A673 (cell line): ENCODE results near the gene KMT5B. TPM values are rescaled to one million over a fixed set of nuclear protein-coding genes. Genes with fewer than 3 reads are reported as not detected.

Experiments
- BruUV-seq: library from RNA; stranded (reverse); fragments of 400-500 nt; replicated peaks from 2 replicates; lab custom pipeline; 2021; lab: Mats Ljungman, UMichigan
- CTCF ChIA-PET: fragments of 300-600 bp; sonication (Branson Sonifier 250); formaldehyde crosslinking; loops from one replicate; lab custom pipeline; 2022; ENCODE audit warnings: antibody characterized with exemption; lab: Charles Lee
- POLR2A ChIA-PET: fragments of 300-600 bp; sonication (Branson Sonifier 250); formaldehyde crosslinking; loops from one replicate; lab custom pipeline; 2022; ENCODE audit warnings: antibody characterized with exemption; ENCODE audit not compliant: low non-redundant PET; lab: Charles Lee
- DNase-seq: peaks from one replicate; pipeline ENCODE4 v3.0.0-alpha.2; 2015; ENCODE audit warnings: low spot score
- H3K27ac ChIP-seq: fragments of 200-600 bp; sonication (generic); 2 replicates; pipeline ENCODE4 v1.5.1; 2016; ENCODE audit warnings: mixed run types, low read depth, mild to moderate bottlenecking, mixed read lengths, antibody characterized with exemption, low read length; ENCODE audit not compliant: poor library complexity, severe bottlenecking
- H3K27me3 ChIP-seq: fragments of 200-600 bp; sonication (generic); replicated peaks from 2 replicates; pipeline ENCODE4 v1.6.1; 2017; ENCODE audit warnings: mixed run types, low read depth, mild to moderate bottlenecking, mixed read lengths, antibody characterized with exemption, low read length; ENCODE audit not compliant: insufficient read depth, poor library complexity
- H3K36me3 ChIP-seq: fragments of 200-600 bp; sonication (generic); 2 replicates; pipeline ENCODE4 v1.6.1; 2016; ENCODE audit warnings: mixed run types, mild to moderate bottlenecking, mixed read lengths, antibody characterized with exemption, low read length; ENCODE audit not compliant: insufficient read depth, poor library complexity, severe bottlenecking
- H3K4me1 ChIP-seq: fragments of 200-600 bp; sonication (generic); 2 replicates; pipeline ENCODE4 v1.6.1; 2017; ENCODE audit warnings: mixed run types, mild to moderate bottlenecking, mixed read lengths, antibody characterized with exemption, low read length; ENCODE audit not compliant: insufficient read depth, poor library complexity, severe bottlenecking
- H3K4me3 ChIP-seq: fragments of 200-600 bp; sonication (generic); 2 replicates; pipeline ENCODE4 v1.5.1; 2016; ENCODE audit warnings: low read depth, mixed run types, mild to moderate bottlenecking, mixed read lengths, low read length; ENCODE audit not compliant: poor library complexity, severe bottlenecking
- H3K9me3 ChIP-seq: fragments of 200-600 bp; sonication (generic); 2 replicates; pipeline ENCODE4 v1.6.1; 2016; ENCODE audit warnings: mixed run types, low read depth, mild to moderate bottlenecking, mixed read lengths, antibody characterized with exemption, low read length; ENCODE audit not compliant: poor library complexity, severe bottlenecking
- EZH2 ChIP-seq: fragments of 200-600 bp; sonication (generic); IDR thresholded peaks from 2 replicates; pipeline ENCODE4 v1.6.1; 2017; ENCODE audit warnings: borderline replicate concordance, low read depth, mild to moderate bottlenecking, mixed read lengths, antibody characterized with exemption, low read length; ENCODE audit not compliant: poor library complexity, severe bottlenecking
- intact Hi-C: fragments of 100-400 bp; cut with micrococcal nuclease; formaldehyde crosslinking; loops from one replicate; pipeline ENCODE4 v1.10.0; 2022; ENCODE audit not compliant: unreplicated experiment
- total RNA-seq: library from RNA; stranded (reverse); gene quantifications from 2 replicates; pipeline ENCODE4 v1.2.3, GENCODE V29; 2021
- TF ChIP-seq, protein P1 (sequence below): fragments of 300-800, 200-600 bp; sonication (generic); conservative IDR thresholded peaks from 2 replicates; pipeline ENCODE4 v1.5.1; 2017; ENCODE audit warnings: low read depth, mild to moderate bottlenecking, antibody characterized with exemption, low read length, moderate library complexity, mixed read lengths

Gene KMT5B
- total RNA-seq, 1 experiment from 2014 or later = 35.4 TPM

DNA sequence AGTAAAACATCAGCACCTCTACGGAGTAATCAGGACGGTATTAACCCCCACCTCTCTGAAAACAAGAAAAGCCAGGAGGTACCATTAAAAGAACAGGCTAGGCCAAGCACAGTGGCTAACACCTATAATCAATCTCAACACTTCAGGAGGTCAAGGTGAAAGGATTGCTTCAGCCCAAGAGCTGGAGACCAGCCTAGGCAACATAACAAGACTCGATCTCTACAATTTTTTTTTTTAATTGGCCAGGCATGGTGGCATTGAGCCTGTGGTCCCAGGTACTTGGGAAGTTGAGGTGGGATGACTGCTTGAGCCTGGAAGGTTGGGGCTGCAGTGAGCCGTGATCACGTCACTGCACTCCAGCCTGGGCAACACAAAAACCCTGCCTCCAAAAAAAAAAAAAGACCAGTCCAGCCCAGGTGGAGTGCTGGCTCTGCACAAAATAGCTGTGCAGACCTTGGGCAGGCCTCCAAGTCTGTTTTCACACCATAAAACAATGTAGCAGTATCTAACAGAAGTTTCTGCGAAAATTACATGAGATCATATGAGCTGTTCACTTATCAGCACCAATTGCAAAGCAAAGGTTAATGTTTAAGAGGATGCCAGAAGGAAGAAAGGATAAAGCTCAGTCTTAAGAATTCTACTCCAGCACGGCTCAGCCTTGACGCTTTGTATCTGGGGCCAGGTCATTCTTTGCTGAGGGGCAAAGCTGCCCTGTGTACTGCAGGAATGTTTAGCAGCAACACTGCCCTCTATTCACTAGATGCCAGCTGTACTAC, 106.7 kb downstream of the KMT5B start:
- Histone ChIP-seq H3K36me3 (no peaks in the 10 kb centered on the region), H3K4me1 (no peaks in the 10 kb centered on the region), H3K27me3 (no peaks in the 10 kb centered on the region), H3K9me3 (no peaks in the 10 kb centered on the region), H3K27ac (no peak overlapping the region), H3K4me3 (no peak overlapping the region)
- BruUV-seq = no TSS peak
- DNase-seq = no peak
- POLR2A ChIA-PET = no interaction called here
- CTCF ChIA-PET = no interaction called here
- no peak for TF ChIP-seq EZH2
- TF ChIP-seq, protein P1, sequence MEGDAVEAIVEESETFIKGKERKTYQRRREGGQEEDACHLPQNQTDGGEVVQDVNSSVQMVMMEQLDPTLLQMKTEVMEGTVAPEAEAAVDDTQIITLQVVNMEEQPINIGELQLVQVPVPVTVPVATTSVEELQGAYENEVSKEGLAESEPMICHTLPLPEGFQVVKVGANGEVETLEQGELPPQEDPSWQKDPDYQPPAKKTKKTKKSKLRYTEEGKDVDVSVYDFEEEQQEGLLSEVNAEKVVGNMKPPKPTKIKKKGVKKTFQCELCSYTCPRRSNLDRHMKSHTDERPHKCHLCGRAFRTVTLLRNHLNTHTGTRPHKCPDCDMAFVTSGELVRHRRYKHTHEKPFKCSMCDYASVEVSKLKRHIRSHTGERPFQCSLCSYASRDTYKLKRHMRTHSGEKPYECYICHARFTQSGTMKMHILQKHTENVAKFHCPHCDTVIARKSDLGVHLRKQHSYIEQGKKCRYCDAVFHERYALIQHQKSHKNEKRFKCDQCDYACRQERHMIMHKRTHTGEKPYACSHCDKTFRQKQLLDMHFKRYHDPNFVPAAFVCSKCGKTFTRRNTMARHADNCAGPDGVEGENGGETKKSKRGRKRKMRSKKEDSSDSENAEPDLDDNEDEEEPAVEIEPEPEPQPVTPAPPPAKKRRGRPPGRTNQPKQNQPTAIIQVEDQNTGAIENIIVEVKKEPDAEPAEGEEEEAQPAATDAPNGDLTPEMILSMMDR = no peak
- intact Hi-C loops = no loop called here

Other genes starting within 250 kb of the KMT5B start
- 1.4 and 2.4 TPM in 2 replicates for gene UNC93B1, start 209.2 kb downstream of the KMT5B start, total RNA-seq
- gene ALDH3B1, start 203.0 kb downstream of the KMT5B start, total RNA-seq = not detected in 2 replicates
- gene NDUFS8, start 182.6 kb downstream of the KMT5B start, total RNA-seq = 220 and 234 TPM in 2 replicates
- gene TCIRG1, start 174.3 kb downstream of the KMT5B start, total RNA-seq = 15.0 and 18.4 TPM in 2 replicates
- 37.5 and 39.3 TPM in 2 replicates for gene CHKA, start 91.9 kb downstream of the KMT5B start, total RNA-seq
- 48.1 and 52.3 TPM in 2 replicates for gene C11orf24, start 58.7 kb upstream of the KMT5B start, total RNA-seq
- gene LRP5, start 99.3 kb upstream of the KMT5B start, total RNA-seq = 67.0 and 76.3 TPM in 2 replicates
- gene PPP6R3, start 247.5 kb upstream of the KMT5B start, total RNA-seq = 153 and 158 TPM in 2 replicates